ENCODE measurements around the gene PATZ1.

- no peak for TF ChIP-seq CTCF (IDR thresholded peaks at IDR 0.05)
- TF ChIP-seq POLR2AphosphoS5 (IDR thresholded peaks at IDR 0.05): peak in 2 of 3 donors; percentile 55 to 66
- peak; percentile 83 for TF ChIP-seq EP300 (IDR thresholded peaks at IDR 0.05; ENCODE audit: low read depth)
Observed at GRCh38 chr22:31286360-31287255, 59.5 kb downstream of the PATZ1 start.

Data from transverse colon (tissue), 4 donors.